ENCODE results near the gene ABL2. TPM values are rescaled to one million over a fixed set of nuclear protein-coding genes. Genes with fewer than 3 reads are reported as not detected.
A peak's percentile ranks its signal among the peaks of the same experiment; 100 is the strongest.

ABL2 gene
- total RNA-seq, 3 donors from 2014 or later (not counting 1 experiment from before 2014, with no cell fraction given) = 11.1 to 16.3 (median 12.9) TPM

DNA sequence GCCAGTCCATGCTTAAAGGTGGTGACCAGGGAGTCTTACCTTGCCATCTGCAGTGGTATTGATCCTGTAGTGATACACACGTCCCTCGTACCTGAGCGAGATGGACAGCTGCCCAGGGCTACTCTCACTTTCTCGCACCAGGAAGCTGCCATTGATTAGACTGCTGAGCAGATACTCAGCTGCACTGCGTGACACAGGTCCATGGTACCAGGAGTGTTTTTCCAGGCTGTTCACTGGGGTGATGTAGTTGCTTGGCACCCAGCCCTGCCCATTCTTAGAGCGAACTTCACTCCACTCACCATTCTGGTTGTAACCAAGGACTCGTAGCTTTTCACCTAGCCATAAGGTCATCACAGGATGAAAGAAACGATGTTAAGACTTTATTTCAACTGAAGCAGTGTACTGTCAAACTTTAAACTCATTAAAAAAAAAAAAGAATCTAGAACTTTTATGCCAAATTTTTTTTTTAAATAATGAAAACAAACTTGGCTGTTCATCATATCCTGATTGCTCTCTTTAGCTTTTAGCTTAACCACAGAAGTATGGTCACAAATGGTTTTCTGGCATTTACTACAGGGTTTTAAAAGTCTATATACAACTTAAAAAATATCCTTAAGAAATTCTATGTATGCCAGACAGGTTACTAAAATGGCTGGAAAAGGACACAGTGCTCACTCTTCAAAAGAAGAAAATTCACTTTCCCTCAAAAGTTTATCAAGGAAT, 103.0 kb downstream of the ABL2 start:
- Histone ChIP-seq H3K27me3 (ENCODE audit: control insufficient read depth, insufficient read depth, low read length) (no peaks in the 10 kb centered on the region), H3K9me3 (ENCODE audit: control insufficient read depth, insufficient read depth, low read length) (no peaks in the 10 kb centered on the region), H3K36me3 (ENCODE audit: control insufficient read depth, insufficient read depth, low read length) (no peaks in the 10 kb centered on the region), H3K4me1 (ENCODE audit: control insufficient read depth, insufficient read depth, low read length) (peaks cover 11% of the 10 kb centered on the region), H3K4me3 (ENCODE audit: low read length) (no peak overlapping the region), H3K27ac (ENCODE audit: low read length) (no peak overlapping the region)
- WGBS (ENCODE audit: insufficient coverage) = 97% methylated on average over 8 of the region's 8 CpGs
- no peak overlapping the region for H3K4me3 Mint-ChIP-seq
- no peaks in the 10 kb centered on the region for H3K27me3 Mint-ChIP-seq (ENCODE audit: low read depth in 2 of 2)
- no peak for DNase-seq
- peaks cover 0 to 2% of the 10 kb centered on the region in 2 donors for H3K9me3 Mint-ChIP-seq
- TF ChIP-seq, protein P1, sequence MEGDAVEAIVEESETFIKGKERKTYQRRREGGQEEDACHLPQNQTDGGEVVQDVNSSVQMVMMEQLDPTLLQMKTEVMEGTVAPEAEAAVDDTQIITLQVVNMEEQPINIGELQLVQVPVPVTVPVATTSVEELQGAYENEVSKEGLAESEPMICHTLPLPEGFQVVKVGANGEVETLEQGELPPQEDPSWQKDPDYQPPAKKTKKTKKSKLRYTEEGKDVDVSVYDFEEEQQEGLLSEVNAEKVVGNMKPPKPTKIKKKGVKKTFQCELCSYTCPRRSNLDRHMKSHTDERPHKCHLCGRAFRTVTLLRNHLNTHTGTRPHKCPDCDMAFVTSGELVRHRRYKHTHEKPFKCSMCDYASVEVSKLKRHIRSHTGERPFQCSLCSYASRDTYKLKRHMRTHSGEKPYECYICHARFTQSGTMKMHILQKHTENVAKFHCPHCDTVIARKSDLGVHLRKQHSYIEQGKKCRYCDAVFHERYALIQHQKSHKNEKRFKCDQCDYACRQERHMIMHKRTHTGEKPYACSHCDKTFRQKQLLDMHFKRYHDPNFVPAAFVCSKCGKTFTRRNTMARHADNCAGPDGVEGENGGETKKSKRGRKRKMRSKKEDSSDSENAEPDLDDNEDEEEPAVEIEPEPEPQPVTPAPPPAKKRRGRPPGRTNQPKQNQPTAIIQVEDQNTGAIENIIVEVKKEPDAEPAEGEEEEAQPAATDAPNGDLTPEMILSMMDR (IDR thresholded peaks at IDR 0.05) = no peak
- no peak overlapping the region for H3K27ac Mint-ChIP-seq
- intact Hi-C loops (cut with micrococcal nuclease) = loop anchor here (5.0 kb wide), 1 partner anchor 166 kb away; the partner anchor contains the start of gene SOAT1
- H3K36me3 Mint-ChIP-seq = no peaks in the 10 kb centered on the region
- peaks cover 6 to 13% of the 10 kb centered on the region in 2 donors for H3K4me1 Mint-ChIP-seq
- no peak for ATAC-seq

DNA sequence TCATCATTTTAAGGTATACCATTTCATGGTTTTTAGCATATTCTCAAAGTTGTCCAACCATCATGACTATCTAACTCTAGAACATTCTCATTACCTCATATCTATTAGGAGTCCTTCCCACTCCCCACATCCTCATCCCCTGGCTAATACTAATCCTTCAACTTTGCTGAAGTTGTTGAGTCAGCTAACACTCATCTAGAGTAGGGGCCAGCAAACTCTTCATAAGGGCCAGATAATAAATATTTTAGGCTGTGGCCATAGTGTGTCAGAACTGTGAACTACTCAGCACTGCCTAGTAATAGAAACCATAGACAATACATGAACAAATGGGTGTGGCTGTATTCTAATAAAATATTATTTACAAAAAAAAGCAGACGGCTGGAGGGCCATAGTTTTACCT, 104.6 kb downstream of the ABL2 start:
- TF ChIP-seq, protein P1 (IDR thresholded peaks at IDR 0.05) = no peak
- Mint-ChIP-seq H3K4me3 (no peak overlapping the region), H3K27me3 (ENCODE audit: low read depth in 2 of 2) (no peaks in the 10 kb centered on the region), H3K9me3 (peaks cover 0 to 2% of the 10 kb centered on the region in 2 donors), H3K4me1 (peaks cover 6 to 9% of the 10 kb centered on the region in 2 donors), H3K27ac (no peak overlapping the region), H3K36me3 (no peaks in the 10 kb centered on the region)
- intact Hi-C loops (cut with micrococcal nuclease) = loop anchor here (5.0 kb wide), 1 partner anchor 167 kb away; the partner anchor contains the start of gene SOAT1
- no peak for DNase-seq
- no peak overlapping the region for H3K27ac ChIP-seq (ENCODE audit: low read length)
- WGBS (ENCODE audit: insufficient coverage) = no CpG with 5 or more reads among the region's 1 CpG
- H3K9me3 ChIP-seq (ENCODE audit: control insufficient read depth, insufficient read depth, low read length) = no peaks in the 10 kb centered on the region
- peaks cover 7% of the 10 kb centered on the region for H3K4me1 ChIP-seq (ENCODE audit: control insufficient read depth, insufficient read depth, low read length)
- ATAC-seq = no peak
- no peaks in the 10 kb centered on the region for H3K27me3 ChIP-seq (ENCODE audit: control insufficient read depth, insufficient read depth, low read length)
- H3K36me3 ChIP-seq (ENCODE audit: control insufficient read depth, insufficient read depth, low read length) = peaks cover 4% of the 10 kb centered on the region
- H3K4me3 ChIP-seq (ENCODE audit: low read length) = no peak overlapping the region

DNA sequence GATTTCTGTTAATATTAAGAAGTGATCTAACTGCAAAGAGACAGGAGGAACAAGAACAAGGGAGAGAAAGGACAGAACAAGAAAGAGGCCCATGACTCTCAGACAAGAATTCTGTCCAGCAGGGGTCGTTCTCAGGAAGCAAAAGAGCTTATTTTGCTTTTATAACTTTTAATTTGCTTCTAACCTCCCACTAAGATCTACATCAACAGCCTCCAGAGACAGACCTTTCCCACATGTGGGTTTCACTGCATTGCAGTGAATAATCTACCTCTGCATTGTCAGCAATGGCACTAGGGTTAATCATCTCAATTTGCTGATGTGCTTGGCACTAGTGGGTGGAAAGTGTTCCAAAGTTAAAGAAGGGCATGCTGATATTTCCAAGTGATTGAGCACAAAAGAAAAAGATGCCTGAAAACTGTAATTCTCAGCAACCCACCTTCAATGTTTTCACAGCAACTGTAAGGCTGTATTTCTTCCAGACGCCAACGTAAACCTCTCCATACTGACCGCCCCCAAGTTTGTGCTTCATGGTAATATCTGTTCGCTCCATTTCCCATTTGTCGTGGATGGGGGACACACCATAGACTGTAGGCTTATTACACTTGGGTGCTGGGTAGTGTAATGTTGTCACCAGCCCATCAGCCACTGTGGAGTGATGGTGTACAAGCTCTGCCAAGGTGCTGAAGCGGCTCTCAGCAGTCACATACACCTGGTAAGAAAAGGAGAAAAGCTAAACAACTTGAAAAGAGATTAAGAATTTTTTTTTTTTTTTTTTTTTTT, 108.1 kb downstream of the ABL2 start:
- H3K4me3 Mint-ChIP-seq = no peak overlapping the region
- H3K36me3 Mint-ChIP-seq = no peaks in the 10 kb centered on the region
- H3K27me3 Mint-ChIP-seq (ENCODE audit: low read depth in 2 of 2) = no peaks in the 10 kb centered on the region
- no peaks in the 10 kb centered on the region for H3K9me3 Mint-ChIP-seq
- intact Hi-C loops (cut with micrococcal nuclease) = loop anchor here (1.0 kb wide), 1 partner anchor 248 kb away; no protein-coding TSS in a partner anchor
- WGBS (ENCODE audit: insufficient coverage) = 83% methylated on average over 7 of the region's 7 CpGs
- peak in 1 of 2 donors; percentile 71 for DNase-seq
- Histone ChIP-seq H3K36me3 (ENCODE audit: control insufficient read depth, insufficient read depth, low read length) (peaks cover 13% of the 10 kb centered on the region), H3K27me3 (ENCODE audit: control insufficient read depth, insufficient read depth, low read length) (no peaks in the 10 kb centered on the region), H3K27ac (ENCODE audit: low read length) (no peak overlapping the region), H3K4me3 (ENCODE audit: low read length) (no peak overlapping the region), H3K4me1 (ENCODE audit: control insufficient read depth, insufficient read depth, low read length) (no peaks in the 10 kb centered on the region), H3K9me3 (ENCODE audit: control insufficient read depth, insufficient read depth, low read length) (no peaks in the 10 kb centered on the region)
- no peaks in the 10 kb centered on the region for H3K4me1 Mint-ChIP-seq
- TF ChIP-seq, protein P1 (IDR thresholded peaks at IDR 0.05) = peak; percentile 48
- no peak overlapping the region for H3K27ac Mint-ChIP-seq
- peak in 1 of 3 donors; percentile 42 for ATAC-seq

Measured in natural killer cell (primary cell).